GM12878 (cell line): ENCODE measurements around the gene GJD2.

Experiments
- ATF7 ChIP-seq: fragments of 450-650 bp; IDR thresholded peaks from 2 replicates; pipeline ENCODE4 v1.6.1; 2016; ENCODE audit warnings: low read depth, mild to moderate bottlenecking
- CEBPB ChIP-seq, 2 experiments: fragments of 150-350 bp in 1 of 2; IDR thresholded peaks; 2 replicates each; pipeline ENCODE4 v1.6.1; 2012 to 2014; ENCODE audit warnings: low read depth in 2 of 2, low read length in 2 of 2, borderline replicate concordance in 1 of 2, inconsistent platforms in 1 of 2
- CTCF ChIP-seq, 3 experiments: IDR thresholded peaks in 2 of 3; conservative IDR thresholded peaks in 1 of 3; 2 replicates each; pipeline ENCODE4 v1.5.1; 2011; ENCODE audit warnings: low read depth in 3 of 3, low read length in 3 of 3, mild to moderate bottlenecking in 3 of 3, control low read depth in 2 of 3, moderate library complexity in 2 of 3, inconsistent platforms in 1 of 3, mixed read lengths in 1 of 3; ENCODE audit not compliant: control insufficient read depth in 2 of 3, insufficient read depth in 1 of 3; ENCODE audit errors: extremely low read depth in 1 of 3
- EGR1 ChIP-seq, 2 experiments: IDR thresholded peaks; 1 replicate in 1 of 2; 2 replicates in 1 of 2; pipeline ENCODE4 v1.6.1; 2011 to 2012; ENCODE audit warnings: low read depth in 2 of 2, low read length in 2 of 2, borderline replicate concordance in 1 of 2, mild to moderate bottlenecking in 1 of 2, moderate library complexity in 1 of 2
- GABPA ChIP-seq: IDR thresholded peaks from 2 replicates; pipeline ENCODE4 v1.6.1; 2014; ENCODE audit warnings: antibody characterized with exemption, low read depth, mild to moderate bottlenecking, inconsistent platforms
- JUND ChIP-seq: IDR thresholded peaks from 2 replicates; pipeline ENCODE4 v1.6.1; 2012; ENCODE audit warnings: low read depth, mild to moderate bottlenecking, low read length, improper control_type of control experiment, moderate library complexity
- POLR2A ChIP-seq: IDR thresholded peaks from 2 replicates; pipeline ENCODE4 v1.6.1; 2011; ENCODE audit warnings: low read depth, mild to moderate bottlenecking, low read length
- RAD21 ChIP-seq: IDR thresholded peaks from 2 replicates; pipeline ENCODE4 v1.6.1; 2011; ENCODE audit warnings: mild to moderate bottlenecking, low read depth, low read length, moderate library complexity; ENCODE audit not compliant: insufficient read depth
- SPI1 ChIP-seq: IDR thresholded peaks from 2 replicates; pipeline ENCODE4 v1.6.1; 2011; ENCODE audit warnings: low read depth, mild to moderate bottlenecking, low read length, moderate library complexity, borderline replicate concordance; ENCODE audit not compliant: insufficient read depth
- TCF12 ChIP-seq: IDR thresholded peaks from 2 replicates; pipeline ENCODE4 v1.6.1; 2011; ENCODE audit warnings: low read depth, mild to moderate bottlenecking, low read length
- ZNF207 ChIP-seq: fragments of 450-650 bp; IDR thresholded peaks from 2 replicates; pipeline ENCODE4 v1.6.1; 2014; ENCODE audit warnings: antibody characterized with exemption, mild to moderate bottlenecking, borderline replicate concordance
- ZZZ3 ChIP-seq: IDR thresholded peaks from 2 replicates; pipeline ENCODE4 v1.6.1; 2011; ENCODE audit warnings: low read depth; ENCODE audit not compliant: control insufficient read depth, insufficient read length

GRCh38 chr15:34717729-34718128 is 37.1 kb downstream of the GJD2 start:
- TF ChIP-seq ZNF207 (no peak), RAD21 (no peak), SPI1 (no peak), TCF12 (no peak), JUND (no peak), ZZZ3 (no peak), CEBPB (IDR thresholded peaks at IDR 0.05; ENCODE audit: borderline replicate concordance in 1 of 2, low read depth in 2 of 2, low read length in 2 of 2) (no peak), POLR2A (no peak), EGR1 (IDR thresholded peaks at IDR 0.05; ENCODE audit: borderline replicate concordance in 1 of 2, low read depth in 2 of 2, low read length in 2 of 2) (no peak), CTCF (IDR thresholded peaks at IDR 0.05 in 2 of 3, conservative IDR thresholded peaks at IDR 0.05 in 1 of 3; ENCODE audit: control insufficient read depth in 2 of 3, extremely low read depth in 1 of 3, insufficient read depth in 1 of 3, low read depth in 3 of 3, low read length in 3 of 3) (no peak), ATF7 (no peak), GABPA (no peak)
